Endothelial cell of umbilical vein (primary cell): ENCODE results near the gene CDC42EP3.

Source experiments
- CTCF ChIP-seq, 2 donors: IDR thresholded peaks; 1 replicate in 1 of 2; 2 replicates in 1 of 2; pipeline ENCODE4 v1.5.1; 2011; ENCODE audit warnings: low read length in 2 of 2, mild to moderate bottlenecking in 2 of 2, moderate library complexity in 2 of 2, control low read depth in 1 of 2, inconsistent platforms in 1 of 2, low read depth in 1 of 2; ENCODE audit not compliant: insufficient read depth in 1 of 2; ENCODE audit errors: extremely low read depth in 1 of 2
- EZH2 ChIP-seq: IDR thresholded peaks from 2 replicates; pipeline ENCODE4 v1.6.1; 2012; ENCODE audit warnings: borderline replicate concordance, low read depth, mild to moderate bottlenecking, moderate library complexity, low read length, inconsistent platforms; ENCODE audit not compliant: severe bottlenecking
- FOS ChIP-seq: IDR thresholded peaks from 2 replicates; pipeline ENCODE4 v1.6.1; 2011; ENCODE audit warnings: mild to moderate bottlenecking, low read length, moderate library complexity, borderline replicate concordance; ENCODE audit not compliant: insufficient read depth
- JUN ChIP-seq: IDR thresholded peaks from 2 replicates; pipeline ENCODE4 v1.6.1; 2011; ENCODE audit warnings: borderline replicate concordance, low read depth; ENCODE audit not compliant: insufficient read length, insufficient read depth
- MAX ChIP-seq: IDR thresholded peaks from 2 replicates; pipeline ENCODE4 v1.6.1; 2011; ENCODE audit not compliant: insufficient read depth, insufficient read length
- POLR2A ChIP-seq: IDR thresholded peaks from 2 replicates; pipeline ENCODE4 v1.6.1; 2012; ENCODE audit warnings: low read depth, mild to moderate bottlenecking, control low read depth, low read length
- POLR2AphosphoS5 ChIP-seq: IDR thresholded peaks from 2 replicates; pipeline ENCODE4 v1.6.1; 2012; ENCODE audit warnings: low read depth, mild to moderate bottlenecking, control low read depth, low read length, moderate library complexity; ENCODE audit not compliant: insufficient read depth

- no peak for TF ChIP-seq MAX
- no peak for TF ChIP-seq CTCF (IDR thresholded peaks at IDR 0.05; ENCODE audit: extremely low read depth in 1 of 2, insufficient read depth in 1 of 2, low read depth in 1 of 2, low read length in 2 of 2)
- no peak for TF ChIP-seq POLR2A
- no peak for TF ChIP-seq EZH2
- no peak for TF ChIP-seq POLR2AphosphoS5
- no peak for TF ChIP-seq JUN
- TF ChIP-seq FOS: no peak
These were observed 1.4 kb upstream of the CDC42EP3 start for GRCh38 chr2:37672870-37673184.
